ENCODE measurements around the gene ZDHHC11.
"Not testable (repeated sequence)": the region's sequence is repeated elsewhere in the genome, so short reads cannot be mapped to it uniquely, and the experiment has no call there.

Gene ZDHHC11

GRCh38 chr5:757931-758697, 92.7 kb downstream of the ZDHHC11 start:
- DNase-seq, result peak; percentile 74

GRCh38 chr5:757346-757930, 93.3 kb downstream of the ZDHHC11 start:
- no peak for DNase-seq

- peak; percentile 56 for DNase-seq
These were observed 93.9 kb downstream of the ZDHHC11 start for GRCh38 chr5:756865-757345.

GRCh38 chr5:756171-756570, 94.6 kb downstream of the ZDHHC11 start:
- DNase-seq, result peak; percentile 28

- DNase-seq, result peak; percentile 41
These were observed 96.6 kb downstream of the ZDHHC11 start for GRCh38 chr5:754143-754632.

GRCh38 chr5:753567-754142, 97.1 kb downstream of the ZDHHC11 start:
- not testable (repeated sequence) for DNase-seq

- peak; percentile 6 for DNase-seq
These were observed 98.2 kb downstream of the ZDHHC11 start for GRCh38 chr5:752532-753115.

- DNase-seq, result not testable (repeated sequence)
These were observed 98.8 kb downstream of the ZDHHC11 start for GRCh38 chr5:751992-752391.

GRCh38 chr5:751496-751895, 99.3 kb downstream of the ZDHHC11 start:
- peak; percentile 12 for DNase-seq

- DNase-seq, result not testable (repeated sequence)
These were observed 100.6 kb downstream of the ZDHHC11 start for GRCh38 chr5:750226-750625.

GRCh38 chr5:749101-749670, 101.6 kb downstream of the ZDHHC11 start:
- peak; percentile 28 for DNase-seq

- peak; percentile 26 for DNase-seq
These were observed 102.5 kb downstream of the ZDHHC11 start for GRCh38 chr5:748011-748980.

GRCh38 chr5:747303-747844, 103.4 kb downstream of the ZDHHC11 start:
- not testable (repeated sequence) for DNase-seq

- peak; percentile 18 for DNase-seq
These were observed 104.5 kb downstream of the ZDHHC11 start for GRCh38 chr5:746258-746761.
